IMR-90 (cell line): Measurements from ENCODE around the gene IL1B. TPM values are rescaled to one million over a fixed set of nuclear protein-coding genes. Genes with fewer than 3 reads are reported as not detected.
A peak's percentile ranks its signal among the peaks of the same experiment; 100 is the strongest.

Experiments used
- ATAC-seq: fragments of 200-7000 bp; cut with Tn5 transposase; 2 replicates; pipeline ENCODE4 v1.9.1; 2020; ENCODE audit warnings: low read depth, mild to moderate bottlenecking, moderate library complexity
- BruUV-seq: library from RNA; stranded (reverse); fragments of 400-500 nt; replicated peaks from 2 replicates; lab custom pipeline; 2021; lab: Mats Ljungman, UMichigan
- CTCF ChIA-PET: fragments of 300-600 bp; formaldehyde crosslinking; extraction: SDS; loops from one replicate; lab custom pipeline; 2021; ENCODE audit warnings: antibody characterized with exemption; lab: Yijun Ruan, JAX
- POLR2A ChIA-PET: fragments of 300-600 bp; sonication (Branson Sonifier 250); formaldehyde crosslinking; loops from one replicate; lab custom pipeline; 2022; ENCODE audit warnings: antibody characterized with exemption; ENCODE audit not compliant: unreplicated experiment; lab: Charles Lee
- DNase-seq: peaks from one replicate; pipeline ENCODE4 v3.0.0; 2013
- H2AFZ ChIP-seq: replicated peaks from 2 replicates; pipeline ENCODE3; 2013; ENCODE audit warnings: low read length, mild to moderate bottlenecking; ENCODE audit not compliant: poor library complexity
- H2AK5ac ChIP-seq: 2 replicates; pipeline ENCODE4 v1.6.1; 2013; ENCODE audit warnings: low read depth, low read length, inconsistent platforms
- H2AK9ac ChIP-seq: replicated peaks from 2 replicates; pipeline ENCODE3; 2013; ENCODE audit warnings: mild to moderate bottlenecking, low read depth, low read length, moderate library complexity; ENCODE audit not compliant: poor library complexity
- H2BK120ac ChIP-seq: 2 replicates; pipeline ENCODE4 v1.6.1; 2013; ENCODE audit warnings: low read depth, low read length, inconsistent platforms
- H2BK15ac ChIP-seq: 3 replicates; pipeline ENCODE4 v1.6.1; 2013; ENCODE audit warnings: low read depth, low read length, inconsistent platforms
- H2BK20ac ChIP-seq: 2 replicates; pipeline ENCODE4 v1.6.1; 2013; ENCODE audit warnings: low read depth, mild to moderate bottlenecking, inconsistent platforms, low read length, moderate library complexity
- H2BK5ac ChIP-seq: 2 replicates; pipeline ENCODE4 v1.6.1; 2013; ENCODE audit warnings: mild to moderate bottlenecking, low read depth, low read length, inconsistent platforms; ENCODE audit not compliant: poor library complexity, severe bottlenecking
- H3K14ac ChIP-seq: replicated peaks from 2 replicates; pipeline ENCODE4 v1.6.1; 2013; ENCODE audit warnings: low read depth, low read length, inconsistent platforms
- H3K18ac ChIP-seq: 2 replicates; pipeline ENCODE4 v1.6.1; 2013; ENCODE audit warnings: low read depth, low read length, control low read depth
- H3K23ac ChIP-seq: 2 replicates; pipeline ENCODE4 v1.6.1; 2013; ENCODE audit warnings: low read depth, low read length, inconsistent platforms
- H3K27ac ChIP-seq: 2 replicates; pipeline ENCODE4 v1.5.1; 2013; ENCODE audit warnings: mild to moderate bottlenecking, control low read depth, low read length; ENCODE audit not compliant: insufficient read depth
- H3K27me3 ChIP-seq: 2 replicates; pipeline ENCODE4 v1.6.1; 2013; ENCODE audit warnings: low read length; ENCODE audit not compliant: control insufficient read depth, insufficient read depth
- H3K36me3 ChIP-seq: 2 replicates; pipeline ENCODE4 v1.6.1; 2013; ENCODE audit warnings: low read length, mixed read lengths; ENCODE audit not compliant: control insufficient read depth, insufficient read depth
- H3K4ac ChIP-seq: 2 replicates; pipeline ENCODE4 v1.6.1; 2013; ENCODE audit warnings: low read depth, low read length, inconsistent platforms
- H3K4me1 ChIP-seq: 2 replicates; pipeline ENCODE4 v1.6.1; 2013; ENCODE audit warnings: low read length, mixed read lengths; ENCODE audit not compliant: control insufficient read depth, insufficient read depth
- H3K4me2 ChIP-seq: 2 replicates; pipeline ENCODE4 v1.6.1; 2013; ENCODE audit warnings: low read depth, mild to moderate bottlenecking, control low read depth, low read length, moderate library complexity
- H3K4me3 ChIP-seq: 2 replicates; pipeline ENCODE4 v1.5.1; 2013; ENCODE audit warnings: low read depth, mild to moderate bottlenecking, control low read depth, low read length, moderate library complexity; ENCODE audit not compliant: insufficient read depth
- H3K56ac ChIP-seq: 2 replicates; pipeline ENCODE4 v1.6.1; 2013; ENCODE audit warnings: low read length, inconsistent platforms; ENCODE audit not compliant: insufficient read depth; ENCODE audit errors: extremely low read depth
- H3K79me1 ChIP-seq, 2 experiments: 2 replicates each; pipeline ENCODE4 v1.6.1; 2013; ENCODE audit warnings: low read length in 2 of 2, inconsistent platforms in 1 of 2, low read depth in 1 of 2
- H3K9ac ChIP-seq: 2 replicates; pipeline ENCODE4 v1.6.1; 2013; ENCODE audit warnings: low read depth, low read length, control low read depth
- H3K9me1 ChIP-seq: 2 replicates; pipeline ENCODE4 v1.6.1; 2013; ENCODE audit warnings: low read length, inconsistent platforms; ENCODE audit not compliant: insufficient read depth
- H3K9me3 ChIP-seq: 2 replicates; pipeline ENCODE4 v1.6.1; 2013; ENCODE audit warnings: low read length; ENCODE audit not compliant: control insufficient read depth, insufficient read depth
- H4K20me1 ChIP-seq: 2 replicates; pipeline ENCODE4 v1.6.1; 2013; ENCODE audit warnings: low read length, inconsistent platforms; ENCODE audit not compliant: insufficient read depth
- H4K5ac ChIP-seq: 2 replicates; pipeline ENCODE4 v1.6.1; 2013; ENCODE audit warnings: mild to moderate bottlenecking, low read depth, low read length, control low read depth
- H4K8ac ChIP-seq, 2 experiments: 2 replicates each; pipeline ENCODE4 v1.6.1; 2013; ENCODE audit warnings: low read depth in 2 of 2, low read length in 2 of 2, control low read depth in 1 of 2, inconsistent platforms in 1 of 2
- H4K91ac ChIP-seq: 2 replicates; pipeline ENCODE4 v1.6.1; 2013; ENCODE audit warnings: low read depth, low read length, inconsistent platforms; ENCODE audit not compliant: insufficient read depth
- SMC3 ChIP-seq: fragments of 150-350 bp; IDR thresholded peaks from 2 replicates; pipeline ENCODE4 v1.6.1; 2016; ENCODE audit warnings: low read depth, mild to moderate bottlenecking, antibody characterized with exemption, low read length, moderate library complexity
- WGBS, 2 experiments: methylation state at CpG; one replicate each; pipeline versions ENCODE4 v1.1.5 to v1.1.7; 2013; ENCODE audit warnings: missing lambda C conversion rate in 2 of 2; ENCODE audit not compliant: insufficient read length in 1 of 2; ENCODE audit errors: extremely low coverage in 2 of 2; 5-methylcytosine and 5-hydroxymethylcytosine counted together
- dilution Hi-C: fragments of 300-500 bp; cut with HindIII; formaldehyde crosslinking; loops from one replicate; pipeline ENCODE4 v1.14.3; 2018; ENCODE audit warnings: low sequenced_read_pairs; ENCODE audit not compliant: unreplicated experiment
- in situ Hi-C: fragments of 300-500 bp; cut with MboI; formaldehyde crosslinking; loops from 3 replicates; pipeline ENCODE4 v1.14.3; 2019; ENCODE audit warnings: low sequenced_read_pairs, inconsistent platforms, mixed read lengths
- intact Hi-C: fragments of 100-400 bp; cut with micrococcal nuclease; formaldehyde crosslinking; loops from 2 replicates; pipeline ENCODE4 v1.10.0; 2022
- polyA plus RNA-seq, 3 experiments: library from polyadenylated mRNA; depleted of rRNA; stranded (reverse); fragments of >200 nt; gene quantifications; 2 replicates each; pipeline ENCODE4 v1.2.3, GENCODE V29; 2012; ENCODE audit warnings: low replicate concordance in 1 of 3
- total RNA-seq: library from RNA; depleted of rRNA; stranded (reverse); fragments of >200 nt; gene quantifications from 2 replicates; pipeline ENCODE4 v1.2.3, GENCODE V29; 2012
- TF ChIP-seq, protein P1 (sequence below): fragments of 150-350 bp; IDR thresholded peaks from 2 replicates; pipeline ENCODE4 v1.6.1; 2017; ENCODE audit warnings: mild to moderate bottlenecking, antibody characterized with exemption, low read length, low read depth
- TF ChIP-seq, protein P2 (sequence below): conservative IDR thresholded peaks from 2 replicates; pipeline ENCODE4 v1.5.1; 2012; ENCODE audit warnings: mild to moderate bottlenecking, low read depth, low read length, improper control_type of control experiment

The IL1B gene
- total and polyA plus RNA-seq, 2 of the 4 experiments (the other 2 are of a cell fraction), result 3.0 to 4.4 TPM

DNA sequence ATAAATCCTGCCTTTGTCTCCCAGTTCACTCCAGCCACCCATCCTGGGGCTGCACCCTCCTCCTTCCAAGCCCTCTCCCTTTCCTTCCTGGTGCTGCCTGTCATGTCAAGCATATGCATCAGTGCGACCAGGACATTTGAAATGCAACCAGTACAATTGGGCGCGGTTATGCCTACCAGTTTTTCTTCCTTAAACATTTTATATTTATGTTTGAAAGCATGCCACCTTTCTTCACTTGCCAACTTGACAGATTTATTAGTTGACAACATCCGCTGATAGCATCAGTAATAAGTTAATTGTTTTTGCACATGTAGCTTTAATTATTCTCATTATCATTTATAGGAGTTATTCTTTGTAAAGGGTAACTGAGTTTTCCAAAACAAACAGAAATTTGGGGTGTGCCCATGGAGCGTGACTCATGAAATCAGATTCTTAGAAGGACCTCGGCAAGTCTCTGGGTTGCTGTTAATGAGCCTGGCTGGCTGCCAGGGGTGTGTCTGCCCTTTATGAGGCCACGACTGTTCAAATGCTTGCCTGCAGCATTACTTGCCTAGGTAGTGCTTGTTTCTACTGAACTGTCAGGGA, 32.8 kb upstream of the IL1B start:
- H2BK120ac ChIP-seq, result no peak overlapping the region
- no peak overlapping the region for H2BK5ac ChIP-seq
- peak; percentile 43 for DNase-seq
- TF ChIP-seq, protein P1, sequence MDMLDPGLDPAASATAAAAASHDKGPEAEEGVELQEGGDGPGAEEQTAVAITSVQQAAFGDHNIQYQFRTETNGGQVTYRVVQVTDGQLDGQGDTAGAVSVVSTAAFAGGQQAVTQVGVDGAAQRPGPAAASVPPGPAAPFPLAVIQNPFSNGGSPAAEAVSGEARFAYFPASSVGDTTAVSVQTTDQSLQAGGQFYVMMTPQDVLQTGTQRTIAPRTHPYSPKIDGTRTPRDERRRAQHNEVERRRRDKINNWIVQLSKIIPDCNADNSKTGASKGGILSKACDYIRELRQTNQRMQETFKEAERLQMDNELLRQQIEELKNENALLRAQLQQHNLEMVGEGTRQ, result no peak
- TF ChIP-seq, protein P2, sequence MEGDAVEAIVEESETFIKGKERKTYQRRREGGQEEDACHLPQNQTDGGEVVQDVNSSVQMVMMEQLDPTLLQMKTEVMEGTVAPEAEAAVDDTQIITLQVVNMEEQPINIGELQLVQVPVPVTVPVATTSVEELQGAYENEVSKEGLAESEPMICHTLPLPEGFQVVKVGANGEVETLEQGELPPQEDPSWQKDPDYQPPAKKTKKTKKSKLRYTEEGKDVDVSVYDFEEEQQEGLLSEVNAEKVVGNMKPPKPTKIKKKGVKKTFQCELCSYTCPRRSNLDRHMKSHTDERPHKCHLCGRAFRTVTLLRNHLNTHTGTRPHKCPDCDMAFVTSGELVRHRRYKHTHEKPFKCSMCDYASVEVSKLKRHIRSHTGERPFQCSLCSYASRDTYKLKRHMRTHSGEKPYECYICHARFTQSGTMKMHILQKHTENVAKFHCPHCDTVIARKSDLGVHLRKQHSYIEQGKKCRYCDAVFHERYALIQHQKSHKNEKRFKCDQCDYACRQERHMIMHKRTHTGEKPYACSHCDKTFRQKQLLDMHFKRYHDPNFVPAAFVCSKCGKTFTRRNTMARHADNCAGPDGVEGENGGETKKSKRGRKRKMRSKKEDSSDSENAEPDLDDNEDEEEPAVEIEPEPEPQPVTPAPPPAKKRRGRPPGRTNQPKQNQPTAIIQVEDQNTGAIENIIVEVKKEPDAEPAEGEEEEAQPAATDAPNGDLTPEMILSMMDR, result no peak
- no peak for TF ChIP-seq SMC3
- H3K9me1 ChIP-seq, result no peaks in the 10 kb centered on the region
- H3K27ac ChIP-seq, result no peak overlapping the region
- in situ Hi-C loops (no loop called here), intact Hi-C loops (no loop called here), dilution Hi-C loops (no loop called here)
- H3K79me1 ChIP-seq, result no peaks in the 10 kb centered on the region
- no peak overlapping the region for H4K91ac ChIP-seq
- no peak overlapping the region for H3K4ac ChIP-seq
- H2BK15ac ChIP-seq, result no peak overlapping the region; the same call in 2 of the 3 replicates
- no peaks in the 10 kb centered on the region for H3K36me3 ChIP-seq
- CTCF ChIA-PET, result interaction anchor here (0.7 kb wide), 1 partner anchor 1092 kb away, joined by 3 read pairs; no protein-coding TSS in a partner anchor
- ATAC-seq, result no peak
- no peak overlapping the region for H3K23ac ChIP-seq
- H2AFZ ChIP-seq, result no peak overlapping the region
- no peaks in the 10 kb centered on the region for H4K20me1 ChIP-seq
- no peaks in the 10 kb centered on the region; the same call in 1 of the 2 replicates for H3K4me1 ChIP-seq
- BruUV-seq, result no TSS peak
- H3K18ac ChIP-seq, result no peak overlapping the region
- no peak overlapping the region for H2AK9ac ChIP-seq
- no peaks in the 10 kb centered on the region for H3K27me3 ChIP-seq
- POLR2A ChIA-PET, result no interaction called here
- no peak overlapping the region for H4K5ac ChIP-seq
- WGBS, 2 experiments, result no CpG with 5 or more reads among the region's 7 CpGs
- H3K4me3 ChIP-seq, result no peak overlapping the region
- H3K9me3 ChIP-seq, result peaks cover 5% of the 10 kb centered on the region; the same call in 1 of the 2 replicates
- no peak overlapping the region for H4K8ac ChIP-seq
- no peak overlapping the region for H3K56ac ChIP-seq
- H2BK20ac ChIP-seq, result no peak overlapping the region
- peak overlapping the region; percentile 44; the same call in 1 of the 2 replicates for H3K14ac ChIP-seq
- no peak overlapping the region for H3K9ac ChIP-seq
- no peak overlapping the region for H3K4me2 ChIP-seq
- H2AK5ac ChIP-seq, result no peak overlapping the region
